ENCODE results near the gene TRRAP.

- TF ChIP-seq CTCF (conservative IDR thresholded peaks at IDR 0.05; ENCODE audit: low read depth, low read length) (no peak), CEBPB (IDR thresholded peaks at IDR 0.05; ENCODE audit: low read depth, low read length) (no peak), SMC3 (IDR thresholded peaks at IDR 0.05; ENCODE audit: low read depth, low read length) (no peak), MAFK (IDR thresholded peaks at IDR 0.05; ENCODE audit: low read depth, low read length) (no peak), USF2 (IDR thresholded peaks at IDR 0.05; ENCODE audit: low read depth, low read length) (no peak), MXI1 (IDR thresholded peaks at IDR 0.05; ENCODE audit: borderline replicate concordance, low read depth, low read length) (no peak)
Observed at GRCh38 chr7:99029466-99030435, 151.4 kb downstream of the TRRAP start.
